Left forelimb (tissue), 1 donor: ENCODE data around the gene LMNB1.
"Not testable (repeated sequence)": the region's sequence is repeated elsewhere in the genome, so short reads cannot be mapped to it uniquely, and the experiment has no call there.

Experiments
- DNase-seq: peaks from one replicate; pipeline ENCODE4 v3.0.0-alpha.2; 2018; ENCODE audit warnings: low spot score

Gene LMNB1

GRCh38 chr5:126826619-126827215, 49.8 kb downstream of the LMNB1 start:
- DNase-seq = no peak

- no peak for DNase-seq
Measured at GRCh38 chr5:126829098-126829497, 52.2 kb downstream of the LMNB1 start.

- DNase-seq = no peak
Measured at GRCh38 chr5:126830061-126830460, 53.1 kb downstream of the LMNB1 start.

GRCh38 chr5:126831156-126831555, 54.2 kb downstream of the LMNB1 start:
- DNase-seq = no peak

- DNase-seq = no peak
Measured at GRCh38 chr5:126836778-126837177, 59.8 kb downstream of the LMNB1 start.

- no peak for DNase-seq
Measured at GRCh38 chr5:126837242-126837641, 60.3 kb downstream of the LMNB1 start.

- no peak for DNase-seq
Measured at GRCh38 chr5:126837906-126838539, 61.1 kb downstream of the LMNB1 start.

GRCh38 chr5:126839407-126839806, 62.5 kb downstream of the LMNB1 start:
- not testable (repeated sequence) for DNase-seq

- not testable (repeated sequence) for DNase-seq
Measured at GRCh38 chr5:126843375-126843774, 66.4 kb downstream of the LMNB1 start.

- DNase-seq = not testable (repeated sequence)
Measured at GRCh38 chr5:126845470-126846070, 68.6 kb downstream of the LMNB1 start.

GRCh38 chr5:126846344-126846743, 69.4 kb downstream of the LMNB1 start:
- DNase-seq = no peak

GRCh38 chr5:126846744-126847455, 70.0 kb downstream of the LMNB1 start:
- no peak for DNase-seq

GRCh38 chr5:126847456-126847820, 70.5 kb downstream of the LMNB1 start:
- no peak for DNase-seq

GRCh38 chr5:126847826-126848251, 70.9 kb downstream of the LMNB1 start:
- DNase-seq = no peak

GRCh38 chr5:126848253-126848652, 71.3 kb downstream of the LMNB1 start:
- no peak for DNase-seq

GRCh38 chr5:126849101-126849678, 72.3 kb downstream of the LMNB1 start:
- DNase-seq = no peak

- peak; percentile 85 for DNase-seq
Measured at GRCh38 chr5:126851501-126852011, 74.6 kb downstream of the LMNB1 start.

- no peak for DNase-seq
Measured at GRCh38 chr5:126852091-126852571, 75.2 kb downstream of the LMNB1 start.

- DNase-seq = no peak
Measured at GRCh38 chr5:126852841-126853271, 75.9 kb downstream of the LMNB1 start.

GRCh38 chr5:126853541-126854307, 76.8 kb downstream of the LMNB1 start:
- not testable (repeated sequence) for DNase-seq

GRCh38 chr5:126854526-126855110, 77.7 kb downstream of the LMNB1 start:
- no peak for DNase-seq
